Right kidney (tissue), 1 donor: Measurements from ENCODE around the gene R3HCC1L.

Experiments
- DNase-seq: peaks from one replicate; pipeline ENCODE4 v3.0.0-alpha.2; 2016

The R3HCC1L gene

GRCh38 chr10:98286419-98286818 lies 152.0 kb downstream of the R3HCC1L start:
- no peak for DNase-seq

- DNase-seq = no peak
Measured at GRCh38 chr10:98287321-98287720, 152.9 kb downstream of the R3HCC1L start.

- no peak for DNase-seq
Measured at GRCh38 chr10:98289802-98290209, 155.3 kb downstream of the R3HCC1L start.

GRCh38 chr10:98292971-98293370 lies 158.5 kb downstream of the R3HCC1L start:
- DNase-seq = no peak

- DNase-seq = no peak
Measured at GRCh38 chr10:98293550-98294269, 159.3 kb downstream of the R3HCC1L start.

- DNase-seq = no peak
Measured at GRCh38 chr10:98294270-98294627, 159.8 kb downstream of the R3HCC1L start.
